Mesendoderm (in vitro differentiated cells): ENCODE measurements around the gene CAMK2A.
A peak's percentile ranks its signal among the peaks of the same experiment; 100 is the strongest.

Experiments
- DNase-seq: peaks from one replicate; pipeline ENCODE4 v3.0.0; 2013
- H2AK5ac ChIP-seq: 2 replicates; pipeline ENCODE4 v1.6.1; 2013; ENCODE audit warnings: low read length, inconsistent platforms
- H2BK120ac ChIP-seq: 2 replicates; pipeline ENCODE4 v1.6.1; 2013; ENCODE audit warnings: low read depth, mild to moderate bottlenecking, low read length, moderate library complexity, mixed read lengths
- H2BK15ac ChIP-seq: replicated peaks from 2 replicates; pipeline ENCODE4 v1.6.1; 2013; ENCODE audit warnings: low read depth, mild to moderate bottlenecking, moderate library complexity
- H2BK5ac ChIP-seq: 2 replicates; pipeline ENCODE4 v1.6.1; 2013; ENCODE audit warnings: low read length, inconsistent platforms
- H3K18ac ChIP-seq: 2 replicates; pipeline ENCODE4 v1.6.1; 2013; ENCODE audit warnings: mild to moderate bottlenecking, low read length, mixed read lengths
- H3K23ac ChIP-seq: one replicate; pipeline ENCODE4 v1.6.1; 2013; ENCODE audit warnings: low read length
- H3K27ac ChIP-seq: 2 replicates; pipeline ENCODE4 v1.5.1; 2013; ENCODE audit warnings: low read depth, mild to moderate bottlenecking, inconsistent platforms, low read length, moderate library complexity
- H3K27me3 ChIP-seq: 2 replicates; pipeline ENCODE4 v1.6.1; 2013; ENCODE audit warnings: low read length, control low read depth, mild to moderate bottlenecking, inconsistent platforms; ENCODE audit not compliant: insufficient read depth, poor library complexity
- H3K36me3 ChIP-seq: 2 replicates; pipeline ENCODE4 v1.6.1; 2013; ENCODE audit warnings: low read length, inconsistent platforms; ENCODE audit not compliant: control insufficient read depth, insufficient read depth
- H3K4ac ChIP-seq: one replicate; pipeline ENCODE4 v1.6.1; 2013; ENCODE audit warnings: low read depth, mild to moderate bottlenecking, low read length, moderate library complexity
- H3K4me1 ChIP-seq: 2 replicates; pipeline ENCODE4 v1.6.1; 2013; ENCODE audit warnings: low read depth, low read length, inconsistent platforms; ENCODE audit not compliant: control insufficient read depth
- H3K4me2 ChIP-seq: 2 replicates; pipeline ENCODE4 v1.6.1; 2013; ENCODE audit warnings: low read length
- H3K4me3 ChIP-seq: 2 replicates; pipeline ENCODE4 v1.5.1; 2013; ENCODE audit warnings: mild to moderate bottlenecking, low read length
- H3K56ac ChIP-seq: one replicate; pipeline ENCODE4 v1.6.1; 2013; ENCODE audit warnings: low read length
- H3K79me1 ChIP-seq: 2 replicates; pipeline ENCODE4 v1.6.1; 2013; ENCODE audit warnings: low read length, inconsistent platforms
- H3K79me2 ChIP-seq: 2 replicates; pipeline ENCODE4 v1.6.1; 2013; ENCODE audit warnings: mild to moderate bottlenecking, low read length; ENCODE audit not compliant: control insufficient read depth, insufficient read depth
- H3K9ac ChIP-seq: 2 replicates; pipeline ENCODE4 v1.6.1; 2013; ENCODE audit warnings: low read length, inconsistent platforms
- H4K5ac ChIP-seq: one replicate; pipeline ENCODE4 v1.6.1; 2013; ENCODE audit warnings: low read length
- H4K8ac ChIP-seq: one replicate; pipeline ENCODE4 v1.6.1; 2013; ENCODE audit warnings: low read depth, mild to moderate bottlenecking, control low read depth, low read length, moderate library complexity
- WGBS: extraction: QIAGEN DNeasy Blood & Tissue Kit; methylation state at CpG from one replicate; pipeline ENCODE4 v1.1.7; 2013; ENCODE audit warnings: low lambda C conversion rate, missing lambda C conversion rate; ENCODE audit not compliant: insufficient coverage; ENCODE audit errors: extremely low coverage; 5-methylcytosine and 5-hydroxymethylcytosine counted together

The CAMK2A gene

GRCh38 chr5:150219142-150219541 is 70.4 kb downstream of the CAMK2A start:
- Histone ChIP-seq H3K23ac (no peak overlapping the region), H3K27ac (no peak overlapping the region), H3K9ac (no peak overlapping the region), H4K8ac (no peak overlapping the region), H3K4me2 (no peak overlapping the region), H3K4ac (no peak overlapping the region), H2AK5ac (no peak overlapping the region), H3K18ac (no peak overlapping the region), H2BK120ac (no peak overlapping the region), H2BK5ac (no peak overlapping the region), H3K36me3 (no peaks in the 10 kb centered on the region), H2BK15ac (no peak overlapping the region), H3K79me2 (no peaks in the 10 kb centered on the region), H4K5ac (no peak overlapping the region), H3K56ac (no peak overlapping the region), H3K27me3 (no peaks in the 10 kb centered on the region), H3K79me1 (no peaks in the 10 kb centered on the region), H3K4me3 (no peak overlapping the region), H3K4me1 (no peaks in the 10 kb centered on the region)
- peak; percentile 33 for DNase-seq

GRCh38 chr5:150218693-150219035 is 70.9 kb downstream of the CAMK2A start:
- Histone ChIP-seq H4K8ac (no peak overlapping the region), H3K4ac (no peak overlapping the region), H3K56ac (no peak overlapping the region), H2AK5ac (no peak overlapping the region), H3K18ac (no peak overlapping the region), H2BK120ac (no peak overlapping the region), H3K79me1 (no peaks in the 10 kb centered on the region), H3K23ac (no peak overlapping the region), H4K5ac (no peak overlapping the region), H3K79me2 (no peaks in the 10 kb centered on the region), H2BK15ac (no peak overlapping the region), H3K4me3 (no peak overlapping the region), H3K9ac (no peak overlapping the region), H3K27me3 (no peaks in the 10 kb centered on the region), H3K4me2 (no peak overlapping the region), H3K36me3 (no peaks in the 10 kb centered on the region), H2BK5ac (no peak overlapping the region), H3K4me1 (no peaks in the 10 kb centered on the region), H3K27ac (no peak overlapping the region)
- no CpG with 5 or more reads among the region's 5 CpGs for WGBS
- DNase-seq, result no peak

- WGBS, result no CpG with 5 or more reads among the region's 10 CpGs
- Histone ChIP-seq H2BK120ac (no peak overlapping the region), H4K8ac (no peak overlapping the region), H3K56ac (peak overlapping the region; percentile 19), H3K4ac (no peak overlapping the region), H3K79me2 (no peaks in the 10 kb centered on the region), H2AK5ac (no peak overlapping the region), H3K9ac (no peak overlapping the region), H3K79me1 (no peaks in the 10 kb centered on the region), H3K4me3 (no peak overlapping the region), H3K18ac (no peak overlapping the region), H3K27ac (no peak overlapping the region), H2BK5ac (no peak overlapping the region), H3K4me2 (no peak overlapping the region), H3K27me3 (no peaks in the 10 kb centered on the region), H4K5ac (no peak overlapping the region), H3K23ac (no peak overlapping the region), H2BK15ac (no peak overlapping the region), H3K4me1 (no peaks in the 10 kb centered on the region), H3K36me3 (no peaks in the 10 kb centered on the region)
- DNase-seq, result peak; percentile 86
Measured at GRCh38 chr5:150217873-150218692, 71.5 kb downstream of the CAMK2A start.

- H3K4me2 ChIP-seq, result no peak overlapping the region
- H3K4me3 ChIP-seq, result no peak overlapping the region
- H4K5ac ChIP-seq, result no peak overlapping the region
- no peak for DNase-seq
- no peaks in the 10 kb centered on the region for H3K27me3 ChIP-seq
- no peak overlapping the region for H2BK15ac ChIP-seq
- no peak overlapping the region for H2AK5ac ChIP-seq
- no CpG with 5 or more reads among the region's 2 CpGs for WGBS
- no peak overlapping the region for H2BK5ac ChIP-seq
- H3K9ac ChIP-seq, result no peak overlapping the region
- H3K36me3 ChIP-seq, result no peaks in the 10 kb centered on the region
- H3K56ac ChIP-seq, result no peak overlapping the region
- H3K23ac ChIP-seq, result no peak overlapping the region
- no peak overlapping the region for H4K8ac ChIP-seq
- H2BK120ac ChIP-seq, result no peak overlapping the region
- H3K4me1 ChIP-seq, result no peaks in the 10 kb centered on the region
- no peaks in the 10 kb centered on the region for H3K79me2 ChIP-seq
- no peaks in the 10 kb centered on the region for H3K79me1 ChIP-seq
- H3K18ac ChIP-seq, result no peak overlapping the region
- no peak overlapping the region for H3K27ac ChIP-seq
- H3K4ac ChIP-seq, result no peak overlapping the region
Measured at GRCh38 chr5:150217038-150217437, 72.5 kb downstream of the CAMK2A start.

GRCh38 chr5:150215979-150216944 is 73.3 kb downstream of the CAMK2A start:
- no peak overlapping the region for H2BK5ac ChIP-seq
- H4K5ac ChIP-seq, result no peak overlapping the region
- no peak overlapping the region for H2AK5ac ChIP-seq
- H3K23ac ChIP-seq, result no peak overlapping the region
- no peak overlapping the region for H3K9ac ChIP-seq
- no peak overlapping the region for H3K4me2 ChIP-seq
- H3K56ac ChIP-seq, result no peak overlapping the region
- peaks cover 2% of the 10 kb centered on the region for H3K4me1 ChIP-seq
- H2BK120ac ChIP-seq, result no peak overlapping the region
- no CpG with 5 or more reads among the region's 10 CpGs for WGBS
- H3K4me3 ChIP-seq, result no peak overlapping the region
- no peak overlapping the region for H3K18ac ChIP-seq
- DNase-seq, result no peak
- no peaks in the 10 kb centered on the region for H3K27me3 ChIP-seq
- H4K8ac ChIP-seq, result no peak overlapping the region
- no peaks in the 10 kb centered on the region for H3K36me3 ChIP-seq
- no peak overlapping the region for H3K27ac ChIP-seq
- H3K79me2 ChIP-seq, result no peaks in the 10 kb centered on the region
- no peaks in the 10 kb centered on the region for H3K79me1 ChIP-seq
- no peak overlapping the region for H2BK15ac ChIP-seq
- H3K4ac ChIP-seq, result no peak overlapping the region
